GM20431 (cell line): ENCODE data around the gene C11orf16.
"Not testable (repeated sequence)": the region's sequence is repeated elsewhere in the genome, so short reads cannot be mapped to it uniquely, and the experiment has no call there.

Source experiments
- in situ Hi-C: fragments of 300-500 bp; cut with MseI, MboI; formaldehyde crosslinking; loops from one replicate; pipeline ENCODE4 v1.15.0; 2020; ENCODE audit warnings: low sequenced_read_pairs; ENCODE audit not compliant: unreplicated experiment

C11orf16 gene

DNA sequence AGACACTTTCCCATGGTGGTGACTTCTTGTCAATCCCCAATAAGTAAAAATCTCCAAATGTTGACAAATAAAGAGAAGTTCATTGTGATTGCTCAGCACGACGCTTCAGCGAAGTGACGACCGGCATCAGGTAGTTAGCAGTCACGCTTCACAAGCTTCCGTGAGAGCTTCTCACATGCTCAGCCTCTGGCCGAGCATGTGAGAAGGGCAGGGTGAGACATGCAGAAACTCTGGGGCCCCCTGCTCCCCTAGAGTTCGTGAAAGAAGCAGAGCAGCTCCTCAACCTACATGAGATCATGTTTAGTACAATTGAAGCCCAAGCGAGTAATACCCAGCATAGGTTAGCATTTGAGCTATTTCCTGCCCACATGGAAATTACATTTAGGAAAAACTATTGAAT, 4.4 kb upstream of the C11orf16 start:
- in situ Hi-C loops, result no loop called here

DNA sequence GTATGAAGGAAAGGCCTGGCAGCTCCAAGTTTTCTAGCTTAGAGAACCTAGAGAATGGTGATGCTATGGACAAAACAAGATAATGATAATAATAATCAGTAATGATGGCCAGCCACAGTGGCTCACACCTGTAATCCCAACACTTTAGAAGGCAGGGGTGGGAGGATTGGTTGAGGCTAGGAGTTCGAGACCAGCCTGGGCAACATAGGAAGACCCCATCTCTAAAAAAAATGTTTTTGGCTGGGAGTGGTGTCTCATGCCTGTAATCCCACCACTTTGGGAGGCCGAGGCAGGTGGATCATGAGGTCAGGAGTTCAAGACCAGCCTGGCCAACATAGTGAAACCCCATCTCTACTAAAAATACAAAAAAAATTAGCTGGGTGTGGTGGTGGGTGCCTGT, 3.0 kb upstream of the C11orf16 start:
- in situ Hi-C loops, result not testable (repeated sequence)

DNA sequence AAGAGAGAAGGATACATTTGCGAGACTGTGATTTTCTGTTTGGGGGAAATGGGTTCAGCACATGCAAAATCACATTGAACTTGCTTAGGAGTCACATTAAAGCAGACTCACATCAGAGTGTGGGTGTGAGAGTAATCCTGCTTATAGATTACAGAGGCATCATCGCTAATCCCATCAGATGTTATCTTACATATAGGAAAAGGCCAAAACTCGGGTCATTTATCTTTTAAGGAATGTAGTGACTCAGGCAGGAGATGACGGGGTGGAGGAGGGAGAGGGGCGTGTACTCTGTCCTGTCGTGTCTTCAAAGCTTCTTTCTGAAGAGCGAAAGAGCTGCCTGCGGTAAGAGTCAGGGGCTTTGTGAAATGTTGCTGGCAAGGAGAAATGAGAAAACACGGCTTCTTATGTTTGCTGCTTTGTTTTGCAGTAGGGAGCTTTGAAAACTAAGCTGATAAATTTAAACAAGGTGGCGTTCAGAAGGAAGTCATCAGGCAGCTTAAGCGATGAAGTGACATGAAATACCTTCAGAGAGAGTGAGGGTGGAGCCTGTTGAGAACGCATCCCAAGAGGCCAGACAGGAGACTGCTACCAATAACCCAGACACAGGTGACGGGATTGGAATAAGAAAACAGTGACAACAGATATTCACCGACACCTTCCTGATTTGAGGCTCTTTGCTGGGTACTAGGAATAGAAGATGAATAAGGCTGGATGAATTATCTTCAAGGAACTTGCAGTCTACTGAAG, 2.2 kb upstream of the C11orf16 start:
- in situ Hi-C loops, result no loop called here

DNA sequence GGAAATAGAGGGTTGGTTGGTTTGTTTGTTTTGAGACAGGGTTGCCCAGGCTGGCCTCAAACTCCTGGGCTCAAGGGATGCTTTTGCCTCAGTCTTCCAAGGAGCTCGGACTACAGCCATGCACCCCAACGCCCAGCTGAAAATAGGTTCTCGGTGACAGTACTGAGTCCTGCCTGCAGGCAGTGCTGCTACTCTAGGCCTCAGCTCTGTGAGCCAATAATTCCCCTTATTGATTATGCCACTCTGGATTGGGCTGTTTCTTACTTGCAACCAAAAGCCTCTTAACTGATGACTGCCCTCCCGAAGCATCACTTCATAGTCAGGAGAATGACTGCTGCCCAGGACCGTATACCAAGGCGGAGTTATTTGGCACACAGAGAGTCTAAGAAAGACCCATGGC, 1.2 kb upstream of the C11orf16 start:
- in situ Hi-C loops, result no loop called here

DNA sequence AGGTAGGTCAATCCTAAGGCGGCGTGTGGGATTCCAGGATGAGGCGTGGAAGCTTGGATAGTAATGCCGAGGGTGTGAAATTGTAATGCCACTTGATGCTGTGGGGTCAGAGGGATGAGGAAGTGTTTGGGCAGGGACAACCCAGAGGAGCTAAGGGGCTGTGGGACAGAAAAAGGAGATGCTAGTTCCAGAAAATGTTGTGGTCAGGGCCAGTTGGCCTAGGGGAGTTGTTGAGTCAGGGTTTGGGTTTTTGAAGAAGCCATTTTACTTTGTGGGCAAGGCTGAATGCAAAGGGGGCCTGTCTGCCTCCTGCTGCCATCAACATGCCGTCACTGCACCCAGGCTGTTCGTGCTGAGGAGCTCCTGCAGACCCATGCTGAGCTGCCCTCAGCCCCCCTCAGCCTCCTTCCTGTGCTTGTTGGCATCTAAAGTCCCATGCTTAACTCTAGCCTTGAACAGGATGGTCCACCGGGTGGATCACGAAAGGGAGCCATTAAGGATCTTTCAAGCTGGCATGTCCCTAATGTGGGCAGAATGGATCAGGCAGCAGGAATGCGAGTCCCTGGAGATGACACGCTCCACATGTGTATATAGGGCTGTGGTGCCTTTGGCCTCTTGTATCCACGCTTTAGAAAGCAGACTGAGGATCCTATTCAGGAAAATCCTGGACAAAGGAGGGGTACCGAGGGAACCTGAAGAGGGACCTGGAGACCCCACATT, 2.1 kb downstream of the C11orf16 start:
- in situ Hi-C loops, result no loop called here

DNA sequence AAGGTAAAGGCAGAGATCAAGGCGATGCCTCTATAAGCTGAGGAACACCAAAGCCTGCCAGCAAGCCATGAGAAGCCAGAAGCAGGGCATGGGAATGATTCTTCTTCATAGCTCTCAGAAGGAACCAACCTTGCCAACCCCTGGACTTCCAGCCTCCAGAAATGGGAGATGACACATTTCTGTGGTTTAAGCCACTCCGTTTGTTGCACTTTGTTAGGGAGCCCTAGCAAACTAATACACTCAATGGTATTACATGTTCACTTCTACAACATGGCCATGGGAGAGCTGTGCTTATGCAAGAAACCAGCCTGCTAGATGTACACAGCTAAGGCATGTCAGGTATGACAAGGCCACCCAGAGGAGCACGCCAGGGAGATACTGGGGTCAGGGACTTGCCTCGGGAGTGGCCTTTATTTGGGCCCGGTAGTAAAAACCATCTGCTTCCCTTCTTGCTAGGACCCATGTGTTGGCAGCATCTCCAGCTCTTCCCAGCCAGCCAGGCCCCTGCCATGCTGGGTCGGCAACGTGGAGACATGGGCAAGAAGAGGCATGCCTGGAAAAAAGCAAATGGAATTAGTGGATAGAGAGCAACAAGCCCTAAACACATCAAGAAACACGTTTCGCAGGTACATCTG, 3.6 kb downstream of the C11orf16 start:
- in situ Hi-C loops, result no loop called here

DNA sequence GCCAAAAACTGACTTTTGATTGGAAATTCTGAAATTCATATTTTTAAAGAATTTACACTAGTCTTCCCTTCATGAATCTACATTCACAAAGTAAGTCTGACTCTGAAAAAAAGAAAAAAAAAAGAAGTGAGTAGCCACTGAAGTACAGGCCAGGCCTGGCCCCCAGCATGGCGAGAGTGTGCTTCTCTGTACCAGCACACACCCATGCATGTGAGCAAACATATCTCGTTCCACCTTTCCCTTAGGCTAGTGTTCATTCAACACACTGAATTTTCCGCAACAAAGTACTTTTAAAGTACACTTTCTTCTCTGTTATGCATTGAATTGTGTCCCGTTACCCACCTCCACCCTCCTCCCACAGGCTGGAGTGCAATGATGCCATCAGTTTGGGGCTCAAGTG, 4.5 kb downstream of the C11orf16 start:
- in situ Hi-C loops, result no loop called here

DNA sequence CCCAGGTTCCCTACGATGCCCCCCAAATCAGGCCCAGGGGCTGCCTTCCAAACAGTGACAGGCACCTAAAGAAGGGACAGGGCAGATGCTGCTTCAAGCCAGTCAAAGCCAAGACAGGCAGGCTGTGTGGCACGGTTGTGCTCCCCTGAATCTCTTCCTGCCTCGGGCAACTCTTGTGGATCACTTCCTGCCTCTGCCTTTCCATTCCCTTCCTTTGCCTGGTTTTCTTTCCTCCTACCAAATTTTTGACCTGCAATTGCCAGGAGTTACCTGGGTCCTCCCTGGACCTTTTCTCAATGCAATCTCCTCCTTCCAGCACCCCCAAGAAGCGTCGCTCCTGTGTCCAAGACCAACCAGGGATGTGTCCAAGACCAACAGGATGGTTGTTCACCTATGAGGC, 5.5 kb downstream of the C11orf16 start:
- in situ Hi-C loops, result no loop called here

DNA sequence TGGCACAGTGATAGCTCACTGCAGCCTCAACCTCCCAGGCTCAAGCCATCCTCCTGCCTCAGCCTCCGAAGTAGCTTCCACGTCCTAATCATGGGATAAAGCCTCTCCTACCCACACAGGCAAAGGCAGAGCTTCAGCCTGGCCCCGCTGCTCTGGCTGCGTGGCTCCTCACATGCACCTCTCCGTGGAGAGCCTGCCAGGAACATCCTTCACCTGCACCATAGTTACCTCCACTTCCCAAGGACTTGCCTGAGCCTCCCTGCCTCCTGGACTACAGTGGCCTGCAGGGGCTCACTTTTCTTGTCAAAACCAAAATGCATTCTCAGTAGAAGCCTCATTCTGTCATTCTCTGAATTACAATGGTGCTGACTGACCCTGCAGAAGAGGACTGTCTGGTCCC, 6.5 kb downstream of the C11orf16 start:
- in situ Hi-C loops, result no loop called here

DNA sequence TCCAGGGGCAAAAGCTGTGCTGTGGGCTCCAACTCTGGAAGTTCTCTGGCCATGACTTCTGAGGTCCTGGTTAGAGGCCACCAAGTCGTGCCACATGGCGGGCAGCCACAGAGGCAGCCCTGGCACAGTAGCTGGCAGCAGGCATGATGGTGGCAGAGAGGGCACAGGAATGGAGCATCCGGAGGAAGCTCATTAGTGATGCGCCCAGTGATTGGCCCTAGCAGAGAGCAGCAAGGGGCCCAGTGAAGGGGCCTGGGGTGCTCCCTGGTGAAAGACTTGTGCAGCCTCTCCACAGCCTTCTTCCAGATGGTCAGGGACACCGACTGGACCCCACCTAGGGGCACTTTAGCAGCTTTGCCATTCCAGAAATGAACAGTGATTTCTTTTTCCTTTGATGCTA, 7.0 kb downstream of the C11orf16 start:
- in situ Hi-C loops, result no loop called here

DNA sequence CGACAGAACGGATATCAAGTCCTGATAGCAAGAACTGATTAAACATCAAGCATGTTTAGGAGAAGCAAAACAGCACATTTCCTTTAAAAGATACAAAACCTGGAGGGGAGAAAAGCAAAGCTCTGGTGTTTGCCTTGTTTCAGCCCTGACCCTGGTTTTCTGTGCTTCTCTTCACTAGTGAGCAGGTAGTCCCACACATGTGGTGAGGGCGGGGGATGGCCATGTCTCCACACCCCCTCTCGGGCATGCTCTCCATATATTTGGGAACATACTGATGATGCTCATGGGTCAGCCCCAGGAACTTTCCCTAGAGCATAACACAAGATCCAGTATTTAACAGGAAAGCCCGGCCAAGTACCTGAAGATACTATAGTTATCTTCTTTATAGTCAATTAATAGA, 10.1 kb downstream of the C11orf16 start:
- in situ Hi-C loops, result no loop called here

DNA sequence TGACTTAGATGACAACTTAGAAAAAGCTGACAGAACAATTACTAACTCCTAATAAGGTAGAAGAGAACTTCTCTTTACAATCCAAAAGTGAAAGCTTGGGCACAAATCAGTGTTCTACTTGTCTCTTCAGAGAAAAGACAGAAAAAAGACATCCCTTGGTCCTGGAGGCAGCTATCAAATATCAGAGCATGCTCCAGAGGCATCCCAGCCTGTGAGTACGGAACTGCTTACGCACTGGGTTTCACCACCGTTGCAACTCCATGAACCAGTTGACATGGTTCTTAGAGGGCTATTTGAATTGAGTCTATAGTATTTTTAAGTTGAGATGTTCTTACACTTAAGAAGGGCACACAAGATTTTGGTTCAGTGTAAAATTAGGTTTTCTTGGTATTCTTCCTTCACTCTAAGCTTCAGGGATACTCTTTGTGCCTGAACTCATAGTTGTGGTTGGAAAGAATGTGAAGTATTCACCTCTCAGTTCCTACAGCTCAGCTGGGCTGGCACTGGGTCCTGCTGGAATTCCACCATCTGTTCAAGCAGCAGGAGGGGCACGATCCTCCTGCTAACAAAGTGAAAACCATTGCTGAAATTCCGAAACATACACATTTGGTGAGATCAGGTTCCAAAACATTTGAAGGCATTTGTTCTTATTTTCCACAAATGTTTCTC, 15.5 kb downstream of the C11orf16 start:
- in situ Hi-C loops, result no loop called here

DNA sequence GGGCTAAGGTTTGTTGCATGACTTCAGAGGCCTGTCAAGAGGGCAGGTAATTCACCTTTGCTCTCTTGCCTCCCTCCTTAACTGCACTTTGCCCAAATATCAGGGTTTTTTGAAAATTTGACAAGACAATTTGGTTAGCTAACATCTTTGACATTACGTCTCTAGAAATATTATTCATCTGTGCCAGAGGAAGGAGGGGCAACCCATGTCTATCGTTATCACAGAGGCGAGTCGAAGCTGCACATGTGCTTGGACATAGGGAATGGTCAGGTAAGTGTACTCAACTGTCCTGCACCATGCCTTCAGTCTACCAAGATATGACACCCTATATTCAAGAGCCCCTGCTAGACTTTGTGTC, 18.1 kb downstream of the C11orf16 start:
- in situ Hi-C loops, result no loop called here

DNA sequence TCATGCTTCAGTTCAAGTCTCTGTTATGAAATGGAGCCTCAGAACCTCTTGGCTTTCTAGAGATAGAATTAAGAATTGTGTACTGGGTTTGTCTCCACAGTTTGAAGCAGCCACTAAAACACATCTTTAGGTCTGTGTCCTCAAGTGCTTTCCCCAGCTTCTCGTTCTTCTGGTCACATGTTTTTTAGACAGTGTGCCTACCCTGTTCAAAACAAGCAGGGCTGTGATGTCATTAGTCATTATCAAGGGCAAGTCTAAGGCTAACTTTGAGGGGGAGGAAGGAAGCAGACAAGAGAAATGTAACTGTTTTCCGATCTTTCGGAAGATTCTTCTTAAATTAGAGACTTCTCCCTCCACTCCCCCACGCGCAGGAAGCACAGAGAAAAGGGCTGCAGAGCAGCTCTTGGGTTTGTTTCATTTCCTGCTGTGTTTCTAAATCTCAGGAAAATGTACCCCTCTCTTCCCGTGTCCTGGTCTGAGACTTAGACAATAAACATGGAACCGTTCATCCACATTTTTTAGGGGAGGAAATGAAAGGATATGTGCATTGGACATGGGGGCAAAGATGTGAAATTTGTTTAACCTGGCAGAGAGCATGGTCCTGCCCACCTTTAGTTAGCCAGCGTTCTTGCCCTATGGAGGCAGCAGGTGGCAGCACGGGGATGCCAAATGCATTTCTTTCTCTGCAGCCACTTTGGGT, 18.6 kb downstream of the C11orf16 start:
- in situ Hi-C loops, result no loop called here

DNA sequence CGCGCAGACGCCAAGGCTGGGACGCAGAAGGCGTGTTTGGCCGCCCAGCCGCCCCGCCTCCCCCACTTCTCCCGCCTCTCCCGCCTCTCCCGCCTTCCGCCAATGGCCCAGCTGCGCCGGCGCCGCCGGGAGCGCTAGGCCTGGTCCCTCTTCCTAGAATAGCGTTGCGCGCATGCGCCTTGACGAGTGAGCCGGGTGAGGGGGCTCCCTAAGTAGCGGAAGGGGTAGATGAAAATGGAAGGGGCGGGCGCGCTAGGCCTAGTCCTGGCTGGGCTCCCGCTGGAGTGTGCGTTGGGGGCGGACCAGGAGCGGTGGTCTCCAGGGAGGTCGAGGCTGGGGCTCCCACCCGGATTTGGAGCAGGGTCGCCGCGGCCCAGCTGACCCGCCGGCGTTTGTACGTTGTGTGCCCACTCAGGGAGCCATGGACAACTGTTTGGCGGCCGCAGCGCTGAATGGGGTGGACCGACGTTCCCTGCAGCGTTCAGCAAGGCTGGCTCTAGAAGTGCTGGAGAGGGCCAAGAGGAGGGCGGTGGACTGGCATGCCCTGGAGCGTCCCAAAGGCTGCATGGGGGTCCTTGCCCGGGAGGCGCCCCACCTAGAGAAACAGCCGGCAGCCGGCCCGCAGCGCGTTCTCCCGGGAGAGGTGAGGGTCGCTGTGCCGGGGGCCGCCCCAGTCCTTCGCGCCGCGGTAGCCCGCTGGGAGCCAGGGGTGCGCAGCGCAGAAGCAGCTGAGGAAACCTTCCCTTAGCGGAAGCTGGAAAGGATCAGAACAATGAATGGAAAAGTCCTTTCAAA, 21.5 kb downstream of the C11orf16 start, which contains the start of gene AKIP1:
AKIP1 (plus strand) TSS at position 161 of the 795 bp plus-strand sequence; CDS start at position 422, 261 bp downstream.
- in situ Hi-C loops, result no loop called here

DNA sequence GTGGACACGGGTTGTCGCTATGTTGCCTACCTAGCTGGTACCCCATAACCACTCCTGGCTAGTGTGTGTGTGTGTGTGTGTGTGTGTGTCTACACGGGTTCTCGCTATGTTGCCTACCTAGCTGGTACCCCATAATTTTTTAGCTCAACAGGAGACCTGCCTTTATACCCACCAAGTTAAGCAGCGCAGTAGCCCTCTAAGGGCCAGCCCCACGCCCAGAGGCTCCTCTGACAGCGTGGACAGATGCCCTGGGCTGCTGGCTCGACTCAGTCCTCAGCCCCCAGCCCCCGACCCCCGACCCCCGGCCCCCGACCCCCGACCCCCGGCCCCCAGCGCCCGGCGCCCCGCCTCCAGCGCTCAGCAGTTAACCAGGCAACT, 22.1 kb downstream of the C11orf16 start:
- in situ Hi-C loops, result no loop called here

DNA sequence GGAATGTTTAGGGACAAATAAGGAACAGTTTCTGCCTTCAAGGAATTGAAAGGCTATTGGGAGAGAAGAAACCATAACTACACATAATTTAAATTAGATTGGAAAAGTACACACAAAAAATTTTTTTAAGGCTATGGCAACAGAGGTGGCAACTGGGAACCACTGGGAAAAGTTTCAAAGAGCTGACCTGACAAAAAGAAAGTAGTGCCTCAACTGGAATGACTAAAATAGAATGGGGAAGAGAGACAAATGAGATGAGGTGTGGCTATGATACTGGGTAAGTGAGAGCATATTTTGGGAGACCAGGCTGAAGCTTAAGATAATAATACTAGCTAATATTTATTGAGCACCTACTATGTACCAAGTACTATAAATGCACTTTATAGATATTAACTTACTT, 24.6 kb downstream of the C11orf16 start:
- in situ Hi-C loops, result no loop called here

DNA sequence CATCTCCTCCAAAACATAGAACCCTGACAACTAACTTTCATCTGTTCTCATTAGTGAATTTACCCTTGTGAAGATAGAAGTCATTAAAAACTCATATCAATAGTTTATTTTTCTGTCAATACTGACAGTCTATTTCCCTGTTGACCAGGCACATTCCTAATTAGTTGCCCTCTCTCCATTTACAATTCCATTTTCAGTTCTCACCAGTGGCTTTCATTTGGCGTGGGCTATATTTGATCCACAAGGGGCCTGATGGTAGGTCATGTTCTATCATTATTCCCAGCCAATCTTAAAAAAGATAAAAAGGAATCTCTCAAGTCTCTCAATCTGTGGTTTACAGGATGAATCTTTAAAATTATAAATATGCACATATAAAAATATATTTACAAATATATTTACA, 25.6 kb downstream of the C11orf16 start:
- in situ Hi-C loops, result no loop called here

DNA sequence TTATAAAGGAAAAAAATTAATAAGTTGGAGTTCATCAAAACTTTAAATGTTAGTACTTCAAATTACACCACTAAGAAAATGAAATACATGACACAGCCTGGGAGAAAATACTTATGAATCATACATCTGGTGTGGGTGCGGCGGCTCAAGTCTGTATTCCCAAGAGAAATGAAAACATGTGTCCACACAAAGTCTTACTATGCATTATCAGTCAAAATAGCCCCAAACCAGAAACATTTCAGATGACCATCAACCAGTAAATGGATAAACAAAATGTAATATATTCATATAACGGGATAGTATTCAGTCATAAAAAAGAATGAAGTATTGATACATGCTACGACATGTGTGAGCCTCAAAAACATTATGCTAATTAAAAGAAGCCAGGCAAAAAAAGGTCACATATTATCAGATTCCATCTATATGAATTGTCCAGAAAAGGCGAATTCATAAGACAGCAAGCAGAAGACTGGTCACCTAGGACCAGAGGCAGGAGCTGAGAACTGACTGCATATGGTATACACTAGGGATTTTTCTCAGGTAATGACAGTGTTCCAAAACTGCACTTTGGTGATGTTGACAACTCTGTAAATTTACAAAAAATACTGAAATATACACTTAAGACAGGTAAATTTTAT, 27.1 kb downstream of the C11orf16 start:
- in situ Hi-C loops, result no loop called here
